HG03558 (cell line): ENCODE measurements around the gene CAMTA1.

Experiments used
- ATAC-seq: cut with Tn5 transposase; IDR thresholded peaks from one replicate; pipeline ENCODE4 v1.9.1; 2021; ENCODE audit warnings: moderate number of reproducible peaks; ENCODE audit not compliant: unreplicated experiment; ENCODE audit errors: extremely low read depth

Gene CAMTA1

DNA sequence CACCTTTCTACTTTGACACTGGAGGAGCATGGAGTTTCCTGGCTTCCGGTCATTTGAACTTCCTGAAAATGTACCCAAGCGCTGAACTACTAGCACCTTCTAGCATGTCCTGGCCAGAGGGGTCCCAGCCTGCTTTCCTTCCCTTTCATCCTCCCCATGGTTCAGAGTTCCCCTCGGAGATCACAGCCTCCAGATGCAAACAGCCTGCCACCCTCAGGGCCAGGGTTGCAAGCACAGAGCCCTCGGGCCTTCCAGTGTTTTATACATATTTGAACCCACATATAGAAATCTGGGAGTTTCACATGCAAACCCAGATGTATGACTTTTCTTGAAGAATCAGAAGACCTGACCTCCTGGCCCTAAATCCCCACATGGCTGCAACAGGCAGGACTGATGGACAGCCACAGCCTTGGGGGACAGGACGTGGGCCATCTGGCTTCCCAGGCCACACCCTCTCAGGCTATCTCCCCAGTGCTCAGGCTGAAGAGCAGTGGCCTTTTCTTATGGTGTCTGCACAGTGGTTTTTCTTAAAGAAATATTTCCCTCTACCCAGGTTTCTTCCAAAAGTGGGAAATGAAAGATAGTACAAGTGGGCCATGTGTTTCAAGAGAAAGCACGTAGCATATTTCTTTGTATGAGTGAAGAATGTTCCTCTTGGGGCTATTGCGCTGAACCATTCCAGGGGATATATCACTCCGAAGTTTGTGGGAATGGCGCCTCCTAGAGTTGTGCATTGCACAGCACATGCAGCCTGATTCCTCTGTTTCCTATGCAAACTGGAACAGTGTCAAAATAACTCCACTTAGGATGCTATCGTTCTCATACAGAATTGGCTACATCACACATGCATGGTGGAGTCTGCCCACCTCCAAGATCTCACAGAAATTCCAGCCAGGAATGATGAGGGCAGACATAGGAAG lies 753.9 kb downstream of the CAMTA1 start:
- no peak for ATAC-seq

DNA sequence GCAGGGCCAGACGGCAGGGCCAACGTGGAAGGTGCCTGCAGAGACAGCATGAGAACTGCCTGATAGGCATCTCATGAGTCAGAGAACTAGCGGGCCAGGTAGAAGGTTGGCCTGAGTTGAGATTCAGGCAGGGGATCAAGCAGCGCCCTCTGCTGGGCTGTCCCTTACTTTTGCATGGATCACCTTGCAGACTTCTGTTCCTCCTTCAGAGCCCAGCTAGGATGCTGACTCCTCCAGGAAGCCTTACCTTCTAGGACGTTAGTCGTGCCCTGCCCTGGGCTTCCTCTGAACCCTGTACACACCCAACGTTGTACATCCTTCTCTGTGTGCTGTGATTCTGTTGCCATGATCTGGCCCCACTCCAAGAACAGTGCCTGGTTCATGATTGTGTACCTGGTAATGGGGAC lies 754.5 kb downstream of the CAMTA1 start:
- no peak for ATAC-seq

DNA sequence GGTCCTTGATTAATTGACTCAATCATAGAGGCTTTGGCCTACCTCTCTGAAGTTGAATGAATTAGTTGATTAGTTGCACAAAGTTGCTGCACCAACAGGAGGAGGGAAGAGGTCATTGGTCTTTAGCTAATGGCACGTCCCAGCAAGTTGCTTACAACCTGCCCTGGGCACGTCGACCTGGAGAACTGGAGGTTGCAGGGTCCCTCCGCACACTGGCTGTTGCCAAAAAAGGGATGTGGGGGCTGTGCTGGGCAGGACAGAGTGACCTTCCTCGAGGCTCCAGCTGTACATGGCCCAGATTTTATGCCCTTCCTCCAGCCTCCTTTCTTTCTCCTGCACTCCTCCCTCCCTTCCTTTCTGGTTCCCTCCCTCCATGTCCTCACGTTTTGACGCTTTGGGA lies 755.6 kb downstream of the CAMTA1 start:
- no peak for ATAC-seq

DNA sequence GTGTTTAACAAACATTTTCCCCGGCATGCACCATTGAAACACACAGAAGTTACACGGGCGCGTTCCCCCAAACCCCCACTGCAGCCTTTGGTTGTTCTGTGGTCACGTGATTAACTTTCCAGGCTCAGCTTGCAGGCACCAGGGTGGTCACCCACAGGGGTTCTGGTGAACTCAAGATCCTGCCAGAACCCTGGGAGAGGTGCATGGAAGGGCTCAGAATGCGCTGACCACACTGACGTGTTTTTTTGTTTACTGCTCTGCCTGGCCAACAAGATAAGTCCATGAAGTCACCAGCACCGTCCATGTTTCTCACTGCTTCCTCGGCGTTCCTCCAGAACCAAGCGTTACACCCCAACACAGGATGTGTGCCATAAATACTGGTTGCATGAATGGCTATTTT lies 756.4 kb downstream of the CAMTA1 start:
- no peak for ATAC-seq

DNA sequence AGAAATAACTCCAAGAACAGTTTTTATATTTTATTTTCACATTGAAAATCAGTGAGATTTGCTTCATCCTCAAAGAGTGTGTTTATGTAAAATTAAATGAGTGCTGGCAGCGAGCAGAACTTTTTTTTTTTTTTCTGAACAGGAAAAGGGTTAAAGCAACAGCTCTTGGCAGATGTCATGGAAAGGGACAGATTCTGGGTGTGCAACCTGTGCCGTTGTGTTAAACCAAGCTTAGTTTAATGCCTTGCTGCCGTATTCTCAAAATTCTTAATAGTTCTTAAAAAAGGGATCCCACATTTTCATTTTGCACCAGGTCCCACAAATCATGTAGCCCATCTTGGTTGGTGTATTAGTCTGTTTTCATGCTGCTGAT lies 758.5 kb downstream of the CAMTA1 start:
- no peak for ATAC-seq

DNA sequence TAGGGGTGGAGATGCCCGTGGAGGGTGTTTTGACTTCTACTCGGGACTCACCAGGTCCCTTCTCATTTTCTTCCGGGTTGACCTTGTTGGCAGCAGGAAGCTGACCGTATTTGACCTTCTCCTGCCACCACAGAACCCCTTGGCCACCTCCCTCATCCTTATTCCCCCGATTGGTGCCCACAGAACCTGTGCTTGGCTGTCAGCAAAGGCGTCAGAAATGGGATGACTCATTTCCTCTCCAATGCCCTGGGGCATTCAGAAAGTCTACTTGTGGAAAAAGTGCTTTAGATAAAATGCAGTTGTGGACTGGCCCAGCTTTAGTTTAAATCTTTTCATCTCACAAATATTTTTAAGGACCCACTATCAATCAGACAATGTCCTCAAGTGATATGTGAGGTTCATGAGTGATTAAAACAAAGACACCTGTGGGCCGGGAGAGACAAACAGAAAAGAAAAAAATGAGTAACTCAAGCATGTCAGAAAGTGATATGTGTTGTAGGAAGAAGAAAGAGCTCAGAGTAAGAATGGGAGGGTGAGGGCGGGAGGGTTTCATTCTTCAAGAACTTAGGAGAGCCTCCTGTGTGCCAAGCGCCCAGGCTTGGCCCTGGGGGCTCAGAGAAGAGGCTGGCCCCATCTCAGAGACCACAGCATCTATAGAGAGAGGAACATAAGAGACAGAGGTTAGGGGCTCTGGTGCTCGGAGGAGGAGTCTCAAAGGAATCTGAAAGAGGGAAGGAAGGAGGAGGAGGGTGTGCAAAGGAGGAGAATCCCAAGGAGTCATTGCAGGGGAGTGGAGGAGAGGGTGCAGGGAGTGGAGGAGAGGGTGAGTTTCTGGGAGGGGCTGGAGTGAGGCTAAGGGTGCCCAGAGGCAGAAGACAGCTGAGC lies 764.3 kb downstream of the CAMTA1 start:
- ATAC-seq: no peak

DNA sequence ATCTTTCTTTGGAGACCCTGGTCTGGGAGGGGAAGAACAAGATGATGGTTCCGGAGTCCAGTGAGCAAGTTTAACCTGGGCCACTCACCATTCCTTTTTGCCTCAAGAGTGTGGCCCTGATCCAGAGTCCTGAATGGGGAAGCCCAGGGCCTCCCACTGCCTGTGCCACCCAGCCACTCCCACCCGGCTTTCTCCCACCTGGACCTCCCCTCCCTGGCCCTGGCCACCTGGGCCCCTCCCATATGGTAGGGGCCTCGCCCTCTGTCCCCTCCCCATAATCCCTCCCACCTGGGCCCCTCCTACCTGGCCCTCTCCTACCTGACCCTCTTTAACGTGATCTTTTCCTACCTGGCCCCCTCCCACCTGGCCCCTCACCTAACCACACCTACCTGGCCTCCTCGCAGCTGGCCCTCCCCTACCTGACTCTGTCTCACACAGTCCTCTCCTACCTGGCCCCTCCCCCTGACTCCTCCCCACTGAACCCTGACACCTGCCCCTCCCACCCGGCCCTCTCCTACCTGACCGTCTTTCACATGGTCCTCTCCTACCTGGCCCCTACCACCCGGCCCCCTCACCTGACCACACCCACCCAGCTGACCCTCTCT lies 765.1 kb downstream of the CAMTA1 start:
- ATAC-seq: no peak

DNA sequence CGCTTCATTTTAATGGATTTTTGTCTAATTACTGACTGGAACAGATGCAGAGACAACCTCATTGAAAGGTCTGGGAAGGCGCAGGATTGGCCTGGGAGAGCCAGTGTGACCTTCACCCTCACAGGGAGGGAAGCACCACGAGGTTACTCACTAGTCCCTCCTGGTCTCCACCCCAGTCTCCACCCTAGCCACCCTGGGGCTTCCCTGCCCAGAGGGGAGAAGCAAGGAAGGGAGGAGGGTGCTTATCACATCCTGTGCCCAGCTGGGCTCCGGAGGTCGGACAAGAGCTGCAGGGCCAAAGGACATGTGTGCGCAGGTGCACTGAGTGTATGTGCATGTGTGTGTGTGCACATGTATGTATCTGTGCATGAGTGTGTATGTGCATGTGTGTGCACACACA lies 765.7 kb downstream of the CAMTA1 start:
- no peak for ATAC-seq

DNA sequence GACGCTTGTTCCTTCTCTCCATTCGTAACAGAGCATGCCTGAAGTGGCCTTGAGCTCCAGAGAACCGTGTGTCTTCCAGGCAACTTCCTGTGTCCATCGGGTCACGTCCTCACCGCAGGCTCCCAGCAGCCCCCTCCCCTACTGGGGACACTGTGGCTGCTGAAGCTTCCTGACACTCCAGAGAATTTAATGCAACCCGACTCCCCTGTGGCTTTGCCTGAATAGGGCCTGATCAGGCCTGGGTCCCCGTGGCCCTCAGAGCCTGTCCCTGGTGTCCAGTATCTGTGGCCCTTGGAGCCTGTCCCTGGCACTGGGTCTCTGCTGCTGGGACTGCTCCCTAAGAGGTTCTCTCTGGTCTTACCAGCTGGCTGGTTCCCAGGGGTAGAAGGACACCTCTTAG lies 766.2 kb downstream of the CAMTA1 start:
- ATAC-seq: no peak

DNA sequence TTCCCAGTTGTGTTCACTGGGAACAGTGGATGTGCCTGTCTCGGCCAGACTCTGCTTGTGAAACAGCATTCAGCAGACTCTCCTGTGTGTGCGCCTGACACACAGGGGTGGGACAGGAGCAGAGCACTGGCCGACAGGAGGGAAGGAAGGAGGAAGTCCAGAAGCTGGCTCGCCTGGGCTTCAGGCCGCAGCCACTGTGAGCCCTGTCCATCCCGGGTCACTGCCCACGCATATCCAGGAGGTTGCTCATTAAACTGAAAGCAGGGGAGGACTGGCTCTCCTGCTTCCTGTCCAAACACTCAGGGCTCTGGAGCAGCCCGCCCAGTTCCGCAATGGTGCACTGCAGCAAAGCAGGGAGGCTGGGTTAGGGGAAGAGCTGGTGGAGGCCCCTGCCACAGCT lies 767.1 kb downstream of the CAMTA1 start:
- ATAC-seq: no peak

DNA sequence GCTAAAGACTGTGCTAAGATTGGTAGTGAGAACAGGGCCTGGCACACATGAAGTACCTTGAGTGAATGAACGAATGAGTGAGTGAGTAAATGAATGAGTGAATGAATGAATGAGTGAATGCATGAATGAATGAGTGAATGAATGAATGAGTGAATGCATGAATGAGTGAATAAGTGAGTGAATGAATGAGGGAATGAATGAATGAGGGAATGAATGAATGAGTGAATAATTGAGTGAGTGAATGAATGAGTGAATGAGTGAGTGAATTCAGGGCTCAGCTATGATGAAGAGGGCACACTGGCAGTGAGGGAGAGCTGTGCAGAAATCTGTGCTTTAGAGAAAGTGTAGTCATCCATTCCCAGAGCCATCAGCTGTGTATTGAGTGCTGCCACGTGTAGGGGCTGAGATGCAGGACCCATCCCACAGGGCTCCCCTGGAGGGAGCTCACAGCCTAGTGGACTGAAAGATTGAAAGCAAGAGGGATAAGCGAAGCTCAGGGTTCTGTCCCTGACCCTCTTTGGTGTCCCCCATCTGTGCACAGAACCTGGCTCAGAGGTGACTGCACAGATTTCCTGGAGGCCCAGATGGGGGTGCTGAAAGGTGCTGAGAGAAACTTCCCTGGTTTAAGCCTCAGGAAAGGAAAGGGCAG lies 767.9 kb downstream of the CAMTA1 start:
- ATAC-seq: no peak

DNA sequence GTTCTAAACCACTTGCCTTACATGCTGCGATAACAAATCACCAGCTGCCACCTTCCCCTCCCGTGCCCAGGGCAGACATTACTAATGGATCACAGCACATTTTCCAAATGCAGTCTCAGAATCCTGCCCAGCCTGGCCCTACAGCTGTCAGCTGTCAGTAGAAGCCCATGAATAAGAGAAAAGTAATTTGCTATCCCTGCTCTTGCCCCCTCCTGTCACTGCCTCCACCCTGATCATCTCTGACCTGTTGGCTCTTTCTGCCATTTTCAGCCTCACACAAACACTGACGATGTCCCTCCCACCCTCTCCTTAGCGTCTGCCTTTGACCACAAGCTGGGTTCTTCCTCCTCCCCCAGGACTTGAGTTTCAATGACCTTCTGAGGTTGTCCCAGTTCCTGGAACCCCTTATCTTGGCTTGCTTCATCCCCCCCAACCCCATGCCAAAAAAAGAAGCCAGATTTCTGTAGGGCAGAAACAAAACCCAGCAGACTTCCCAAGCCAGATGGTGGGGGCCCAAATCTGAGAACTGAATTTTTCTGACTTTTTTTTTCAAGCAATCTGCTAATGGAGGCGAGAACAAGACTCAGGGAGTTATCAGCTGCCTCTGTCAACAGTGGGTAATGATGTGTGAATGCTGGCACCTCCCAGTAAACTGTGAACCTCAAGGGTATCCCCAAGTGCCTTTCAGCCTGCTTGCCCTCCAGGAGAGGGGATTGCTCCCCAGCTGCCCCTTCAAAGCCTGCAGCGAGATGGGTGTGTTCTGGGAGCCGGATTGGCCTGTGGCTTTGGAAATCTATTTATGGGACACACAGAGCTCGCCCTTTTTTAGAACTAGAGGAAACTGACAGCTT lies 769.4 kb downstream of the CAMTA1 start:
- no peak for ATAC-seq

DNA sequence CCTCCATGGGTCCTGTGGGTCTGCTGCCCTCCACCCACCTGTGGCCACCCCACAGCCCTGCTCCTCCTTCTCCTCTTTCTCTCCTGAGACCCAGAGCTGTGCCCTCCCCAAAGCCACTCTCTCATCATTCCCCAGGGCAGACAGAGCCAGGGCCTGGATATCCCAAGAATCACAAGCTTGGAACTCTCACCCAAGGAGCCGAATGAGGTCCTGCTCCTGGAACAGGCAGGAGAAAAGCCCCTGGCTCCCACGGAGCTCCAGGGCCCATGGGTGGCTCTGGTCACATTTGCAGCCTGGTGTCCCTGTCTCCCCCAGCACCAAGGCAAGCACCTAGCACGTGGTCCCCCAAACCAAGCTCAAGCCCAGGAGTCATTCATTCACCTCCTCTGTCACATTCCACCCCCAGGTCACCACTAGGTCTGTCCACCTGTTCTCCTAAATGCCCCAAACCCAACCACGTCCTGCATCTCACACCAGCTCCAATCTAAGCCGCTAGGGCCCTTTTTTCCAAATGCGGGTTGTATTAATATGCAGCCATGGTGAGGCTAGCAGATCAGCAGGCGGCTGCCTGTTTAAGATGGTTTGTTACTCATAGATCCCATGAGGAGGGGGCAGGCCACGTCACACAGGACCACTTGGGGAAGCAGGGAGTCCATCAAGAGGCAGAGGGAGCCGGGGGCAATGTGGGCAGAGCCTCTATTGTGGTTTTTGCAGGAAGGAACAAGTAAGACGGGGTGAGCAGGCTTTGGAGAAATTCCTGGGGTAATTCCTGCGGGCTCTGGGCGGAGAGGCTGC lies 770.3 kb downstream of the CAMTA1 start:
- no peak for ATAC-seq

DNA sequence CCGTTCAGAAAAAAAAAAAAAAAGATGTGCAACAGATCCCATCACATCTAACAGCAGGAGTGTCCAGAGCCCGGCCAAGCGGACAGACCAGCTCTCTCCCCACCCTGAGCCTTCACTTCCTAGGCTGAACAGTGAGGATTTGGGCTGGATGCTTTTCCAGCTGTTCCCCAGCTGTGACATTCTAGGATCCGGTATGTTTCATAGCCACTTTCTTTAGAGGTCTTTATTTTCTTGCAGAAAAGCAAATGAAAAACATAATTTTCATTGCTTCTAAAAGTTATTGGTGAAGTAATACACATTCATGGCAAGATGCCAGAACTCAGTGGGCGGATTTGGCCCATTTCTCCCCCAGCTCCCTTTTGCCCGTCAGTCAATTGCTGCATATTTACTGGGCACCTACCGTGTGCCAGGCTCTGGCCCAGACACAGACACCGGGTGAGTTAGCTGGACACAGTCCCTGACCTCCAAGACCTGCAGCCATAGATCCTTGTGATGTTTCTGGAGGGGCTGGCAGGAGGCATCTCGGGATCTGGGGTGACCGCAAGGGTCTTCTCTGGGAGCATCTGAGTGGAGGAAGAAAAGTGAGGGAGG lies 772.1 kb downstream of the CAMTA1 start:
- ATAC-seq: no peak

DNA sequence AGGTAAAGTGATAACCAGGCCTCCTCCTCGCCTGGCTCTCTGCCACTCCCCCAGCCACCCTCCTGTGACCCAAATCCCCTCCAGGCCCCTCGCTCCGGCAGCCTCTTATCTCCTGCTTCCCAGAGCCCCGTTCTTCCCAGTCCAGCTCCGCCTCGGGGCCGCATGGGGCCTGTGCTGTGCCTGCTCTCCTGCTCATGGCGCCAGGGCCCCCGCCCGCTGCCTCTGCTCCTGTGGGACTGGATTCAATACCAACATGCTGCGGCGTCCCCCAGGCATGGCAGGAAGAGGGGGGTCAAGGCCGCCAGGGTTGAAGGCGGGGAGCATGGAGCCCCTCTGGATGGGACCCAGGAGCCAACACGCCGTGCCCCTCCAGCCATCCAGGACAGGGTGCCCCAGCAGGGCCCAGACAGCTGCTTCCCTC lies 772.8 kb downstream of the CAMTA1 start:
- ATAC-seq: no peak

DNA sequence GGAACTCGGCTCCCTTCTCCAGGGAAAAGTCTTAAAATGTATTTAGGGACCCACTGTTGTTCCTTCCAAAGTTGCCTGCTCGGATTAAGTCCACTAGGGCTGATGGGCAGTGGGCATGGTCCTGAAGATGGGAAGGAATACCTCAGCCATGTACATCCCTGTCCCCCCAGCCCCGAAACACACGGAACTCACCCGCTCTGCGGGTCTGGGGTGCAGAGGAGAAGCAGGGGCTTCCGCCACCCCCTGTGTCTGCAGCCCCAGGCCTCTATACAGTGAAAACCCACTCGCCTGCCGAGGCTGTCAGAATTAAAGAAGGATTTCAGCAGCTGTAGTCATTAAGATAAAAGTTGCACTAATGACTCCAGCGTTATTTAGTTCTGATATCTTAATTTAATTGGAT lies 773.2 kb downstream of the CAMTA1 start:
- ATAC-seq: no peak

DNA sequence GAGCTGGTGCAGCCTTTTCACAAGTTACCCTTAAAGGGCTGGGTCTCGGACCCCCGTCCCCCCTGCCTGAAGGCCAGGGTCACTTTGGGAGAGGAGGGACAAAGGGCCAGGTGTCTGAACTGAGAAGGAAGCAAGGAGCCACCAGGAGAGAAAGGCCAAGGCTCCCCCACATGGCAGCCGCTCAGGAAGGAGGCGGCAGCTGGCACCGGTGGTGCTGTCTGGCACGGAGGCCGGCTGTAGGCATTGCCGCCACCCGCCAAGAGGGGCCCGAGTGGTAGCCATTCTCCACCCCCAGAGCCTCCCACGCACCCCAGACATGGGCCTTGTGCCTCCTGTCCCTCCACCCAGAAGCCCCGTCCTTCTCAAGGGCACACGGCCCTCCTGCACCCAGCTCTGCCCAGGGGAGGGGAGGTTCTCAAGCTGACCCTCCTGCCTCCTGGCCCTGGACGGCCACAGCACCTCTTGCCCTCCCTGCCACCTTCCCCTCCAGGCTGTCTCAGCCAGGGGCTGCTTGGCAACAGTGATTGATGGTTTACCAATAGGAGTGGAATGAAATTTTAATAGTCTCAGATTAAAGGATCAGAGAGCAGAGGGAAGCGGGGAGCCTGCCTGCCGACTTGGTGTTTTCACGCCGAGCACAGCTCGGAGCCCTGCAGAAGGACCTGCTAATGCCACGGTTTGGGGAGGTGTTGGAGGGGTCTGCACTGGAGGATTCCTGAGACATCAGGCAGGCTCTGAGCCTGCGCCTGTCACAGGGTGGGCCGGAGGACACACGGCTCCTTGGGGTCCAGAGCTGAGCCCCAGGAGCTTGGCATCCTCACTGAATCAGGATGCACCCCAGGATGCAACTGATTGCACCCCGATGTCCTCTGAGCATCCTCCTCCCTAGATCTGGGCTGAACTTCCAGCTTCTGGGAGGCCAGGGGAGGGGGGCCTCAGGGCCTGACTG lies 773.9 kb downstream of the CAMTA1 start:
- ATAC-seq: no peak
